Stimulated activated effector memory CD8-positive, alpha-beta T cell treated with anti-CD3 and anti-CD28 coated beads, Interleukin-12 subunit alpha, Interleukin-12 subunit beta, amount 100 ng/mL, for 72 hours (primary cell): ENCODE results near the gene UBA1.
"Not testable (repeated sequence)": the region's sequence is repeated elsewhere in the genome, so short reads cannot be mapped to it uniquely, and the experiment has no call there.

Experiments used
- ATAC-seq: fragments of 150-1000 bp; cut with Tn5 transposase; 2 replicates; pipeline ENCODE4 v1.10.0; 2021
- DNase-seq, 2 donors: peaks; one replicate each; pipeline ENCODE4 v3.0.0; 2021 to 2022; ENCODE audit warnings: low spot score in 2 of 2
- H3K27ac Mint-ChIP-seq: one replicate; pipeline ENCODE4 v1.8.0; 2022; ENCODE audit warnings: mild to moderate bottlenecking, mixed read lengths
- H3K36me3 Mint-ChIP-seq: one replicate; pipeline ENCODE4 v1.8.0; 2022; ENCODE audit warnings: mild to moderate bottlenecking, mixed read lengths
- H3K4me1 Mint-ChIP-seq: one replicate; pipeline ENCODE4 v1.8.0; 2022; ENCODE audit warnings: mixed read lengths
- H3K4me3 Mint-ChIP-seq: one replicate; pipeline ENCODE4 v1.8.0; 2022; ENCODE audit warnings: mild to moderate bottlenecking, mixed read lengths
- H3K9me3 Mint-ChIP-seq: one replicate; pipeline ENCODE4 v1.8.0; 2022; ENCODE audit warnings: mixed read lengths

Gene UBA1

DNA sequence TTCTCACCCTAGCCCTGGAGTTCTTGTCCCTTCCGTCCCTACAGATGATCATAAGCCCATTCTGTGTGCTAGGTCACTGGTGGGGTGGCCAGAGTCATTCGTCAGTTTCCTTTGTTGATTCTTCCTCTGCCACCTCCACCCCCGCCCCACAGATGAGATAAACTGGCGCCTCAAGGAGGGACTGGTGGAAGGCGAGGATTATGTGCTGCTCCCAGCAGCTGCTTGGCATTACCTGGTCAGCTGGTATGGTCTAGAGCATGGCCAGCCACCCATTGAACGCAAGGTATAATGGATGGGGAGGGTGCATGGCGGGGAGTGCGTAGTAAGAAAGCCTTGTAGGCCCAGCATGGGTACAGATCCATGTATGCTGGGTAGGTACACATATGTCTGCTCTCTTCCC, 45.6 kb downstream of the UBA1 start:
- DNase-seq (no peak), ATAC-seq (no peak)
- H3K4me3 Mint-ChIP-seq, result no peak overlapping the region
- no peaks in the 10 kb centered on the region for H3K9me3 Mint-ChIP-seq
- H3K36me3 Mint-ChIP-seq, result peaks cover 40% of the 10 kb centered on the region
- peak overlapping the region; percentile 26 for H3K27ac Mint-ChIP-seq
- H3K4me1 Mint-ChIP-seq, result peaks cover 17% of the 10 kb centered on the region

- H3K36me3 Mint-ChIP-seq, result peaks cover 42% of the 10 kb centered on the region
- H3K27ac Mint-ChIP-seq, result peak overlapping the region; percentile 26
- H3K9me3 Mint-ChIP-seq, result no peaks in the 10 kb centered on the region
- no peak for DNase-seq
- H3K4me3 Mint-ChIP-seq, result no peak overlapping the region
- H3K4me1 Mint-ChIP-seq, result peaks cover 17% of the 10 kb centered on the region
- ATAC-seq, result no peak
Measured at GRCh38 chrX:47239898-47240545, 46.4 kb downstream of the UBA1 start.

- Mint-ChIP-seq H3K27ac (peak overlapping the region; percentile 2), H3K4me3 (no peak overlapping the region), H3K4me1 (peaks cover 12% of the 10 kb centered on the region), H3K9me3 (no peaks in the 10 kb centered on the region), H3K36me3 (peaks cover 43% of the 10 kb centered on the region)
- ATAC-seq (no peak), DNase-seq (no peak)
Measured at GRCh38 chrX:47240619-47241018, 47.0 kb downstream of the UBA1 start.

DNA sequence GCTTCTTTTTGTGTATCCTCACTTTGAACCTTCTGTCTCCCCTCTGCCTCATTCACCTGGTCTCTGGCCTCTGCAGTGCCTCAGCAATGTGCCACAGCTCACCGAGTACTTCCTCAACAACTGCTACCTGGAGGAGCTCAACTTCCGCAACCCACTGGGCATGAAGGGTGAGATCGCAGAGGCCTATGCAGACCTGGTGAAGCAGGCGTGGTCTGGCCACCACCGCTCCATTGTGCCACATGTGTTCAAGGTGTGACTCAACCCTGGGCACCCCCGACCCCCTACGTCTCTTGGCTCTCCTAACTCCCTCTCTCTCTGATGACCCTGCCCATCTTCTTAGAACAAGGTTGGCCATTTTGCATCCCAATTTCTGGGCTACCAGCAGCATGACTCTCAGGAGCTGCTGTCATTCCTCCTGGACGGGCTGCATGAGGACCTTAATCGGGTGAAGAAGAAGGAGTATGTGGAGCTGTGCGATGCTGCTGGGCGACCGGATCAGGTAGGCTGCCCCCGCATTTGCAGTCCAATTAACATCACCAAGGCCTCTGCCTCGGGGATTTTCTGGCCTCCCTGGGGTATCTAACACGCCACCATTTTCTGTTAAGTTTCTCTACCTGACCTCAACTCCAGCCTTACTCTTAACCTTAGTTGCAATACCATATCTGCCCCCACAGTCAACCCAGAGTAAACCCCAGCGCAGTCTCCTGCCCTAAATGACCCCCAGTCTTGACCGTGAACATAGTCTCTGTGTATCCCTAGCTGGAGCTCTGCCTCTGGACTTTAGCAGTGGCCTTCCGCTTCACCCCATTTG, 47.8 kb downstream of the UBA1 start:
- ATAC-seq (no peak), DNase-seq (no peak)
- H3K4me1 Mint-ChIP-seq, result peaks cover 12% of the 10 kb centered on the region
- peak overlapping the region; percentile 56 for H3K27ac Mint-ChIP-seq
- H3K36me3 Mint-ChIP-seq, result peaks cover 51% of the 10 kb centered on the region
- no peak overlapping the region for H3K4me3 Mint-ChIP-seq
- H3K9me3 Mint-ChIP-seq, result no peaks in the 10 kb centered on the region

DNA sequence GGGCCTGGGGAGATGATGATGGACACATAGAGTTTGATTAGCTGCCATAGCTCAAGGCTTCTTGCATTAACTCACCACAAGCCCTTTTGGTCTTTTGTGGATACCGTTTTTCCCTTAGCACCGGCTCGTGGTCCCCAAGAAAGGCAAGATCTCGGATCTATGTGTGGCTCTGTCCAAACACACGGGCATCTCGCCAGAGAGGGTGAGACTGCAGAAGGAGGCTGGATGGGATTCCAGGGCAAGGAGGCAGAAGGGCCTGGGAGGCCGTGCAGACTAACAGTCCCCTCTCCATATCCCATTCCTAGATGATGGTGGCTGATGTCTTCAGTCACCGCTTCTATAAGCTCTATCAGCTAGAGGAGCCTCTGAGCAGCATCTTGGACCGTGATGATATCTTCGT, 48.7 kb downstream of the UBA1 start:
- H3K4me3 Mint-ChIP-seq, result no peak overlapping the region
- H3K36me3 Mint-ChIP-seq, result peaks cover 56% of the 10 kb centered on the region
- ATAC-seq, result no peak
- peak overlapping the region; percentile 56 for H3K27ac Mint-ChIP-seq
- peaks cover 17% of the 10 kb centered on the region for H3K4me1 Mint-ChIP-seq
- H3K9me3 Mint-ChIP-seq, result no peaks in the 10 kb centered on the region
- no peak for DNase-seq

- Mint-ChIP-seq H3K27ac (no peak overlapping the region), H3K4me3 (no peak overlapping the region), H3K4me1 (peaks cover 27% of the 10 kb centered on the region), H3K9me3 (no peaks in the 10 kb centered on the region), H3K36me3 (peaks cover 67% of the 10 kb centered on the region)
- no peak for ATAC-seq
- no peak for DNase-seq
Measured at GRCh38 chrX:47243351-47243750, 49.7 kb downstream of the UBA1 start.

GRCh38 chrX:47244676-47245075, 51.0 kb downstream of the UBA1 start:
- Mint-ChIP-seq H3K27ac (no peak overlapping the region), H3K4me1 (peaks cover 28% of the 10 kb centered on the region), H3K36me3 (peaks cover 74% of the 10 kb centered on the region), H3K4me3 (no peak overlapping the region), H3K9me3 (no peaks in the 10 kb centered on the region)
- ATAC-seq, result no peak
- DNase-seq, result no peak

DNA sequence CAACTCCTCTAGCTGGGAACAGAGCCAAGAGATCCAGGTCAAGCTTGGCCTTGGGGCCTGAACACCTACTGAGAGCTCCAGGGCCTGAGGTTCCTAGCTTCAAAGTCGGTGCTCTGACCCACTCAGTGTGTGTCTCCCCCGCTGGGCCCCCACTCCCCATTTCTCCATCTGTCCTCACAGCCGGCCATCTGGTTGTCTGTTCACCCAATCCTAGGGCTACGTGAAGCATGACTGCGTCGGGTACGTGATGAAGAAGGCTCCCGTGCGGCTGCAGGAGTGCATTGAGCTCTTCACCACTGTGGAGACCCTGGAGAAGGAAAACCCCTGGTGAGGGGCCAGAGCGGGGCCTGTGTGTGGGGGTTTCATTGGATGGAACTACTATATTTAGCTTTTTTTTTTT, 51.5 kb downstream of the UBA1 start:
- ATAC-seq (no peak), DNase-seq (no peak)
- peaks cover 71% of the 10 kb centered on the region for H3K36me3 Mint-ChIP-seq
- H3K4me3 Mint-ChIP-seq, result no peak overlapping the region
- peaks cover 31% of the 10 kb centered on the region for H3K4me1 Mint-ChIP-seq
- H3K9me3 Mint-ChIP-seq, result no peaks in the 10 kb centered on the region
- no peak overlapping the region for H3K27ac Mint-ChIP-seq

DNA sequence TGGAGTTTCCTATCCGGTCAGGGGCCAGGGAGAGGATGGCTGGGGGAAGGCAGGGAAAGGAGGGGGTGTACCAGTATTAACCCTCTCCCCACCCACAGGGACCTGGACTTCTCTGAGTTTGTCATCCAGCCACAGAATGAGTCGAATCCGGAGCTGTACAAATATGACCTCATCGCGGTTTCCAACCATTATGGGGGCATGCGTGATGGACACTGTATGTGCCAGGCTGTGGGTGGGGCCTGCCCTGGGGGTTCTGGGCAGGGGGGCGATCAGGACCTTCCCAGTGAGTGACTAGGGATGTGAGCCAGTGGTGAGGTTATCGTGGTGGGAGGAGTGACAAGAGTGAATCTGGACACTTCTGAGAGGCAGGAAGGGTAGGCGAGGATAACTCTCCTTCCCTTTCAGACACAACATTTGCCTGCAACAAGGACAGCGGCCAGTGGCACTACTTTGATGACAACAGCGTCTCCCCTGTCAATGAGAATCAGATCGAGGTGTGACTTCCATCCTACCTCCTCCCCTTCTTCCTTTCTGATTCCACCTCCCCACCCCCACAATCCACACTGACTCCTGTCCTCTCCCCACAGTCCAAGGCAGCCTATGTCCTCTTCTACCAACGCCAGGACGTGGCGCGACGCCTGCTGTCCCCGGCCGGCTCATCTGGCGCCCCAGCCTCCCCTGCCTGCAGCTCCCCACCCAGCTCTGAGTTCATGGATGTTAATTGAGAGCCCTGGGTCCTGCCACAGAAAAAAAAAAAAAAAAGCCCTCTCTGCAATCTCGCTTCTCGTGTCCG, 53.8 kb downstream of the UBA1 start:
- Mint-ChIP-seq H3K4me3 (peak overlapping the region; percentile 16), H3K4me1 (peaks cover 31% of the 10 kb centered on the region), H3K36me3 (peaks cover 62% of the 10 kb centered on the region), H3K27ac (peak overlapping the region; percentile 87), H3K9me3 (no peaks in the 10 kb centered on the region)
- DNase-seq, result peak in 1 of 2 donors; percentile 62
- ATAC-seq, result peak; percentile 83

DNA sequence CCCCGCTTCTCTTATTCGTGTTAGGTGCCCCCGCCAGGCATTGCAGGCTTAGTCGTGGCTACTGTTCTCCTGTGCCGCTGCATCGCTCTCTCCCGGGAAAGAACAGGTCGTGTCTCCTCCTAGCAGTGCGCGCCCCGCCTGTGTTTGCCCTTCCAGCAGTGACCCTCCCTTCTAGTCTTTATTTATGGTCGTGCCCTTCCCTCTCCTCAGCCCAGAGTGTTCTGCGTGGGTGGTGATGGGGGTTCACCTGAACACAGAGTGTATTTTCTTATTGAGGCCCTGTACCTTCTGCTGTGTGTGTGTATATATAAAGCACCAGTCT, 54.3 kb downstream of the UBA1 start:
- no peaks in the 10 kb centered on the region for H3K9me3 Mint-ChIP-seq
- peaks cover 57% of the 10 kb centered on the region for H3K36me3 Mint-ChIP-seq
- no peak for DNase-seq
- no peak for ATAC-seq
- H3K27ac Mint-ChIP-seq, result peak overlapping the region; percentile 87
- H3K4me1 Mint-ChIP-seq, result peaks cover 31% of the 10 kb centered on the region
- peak overlapping the region; percentile 16 for H3K4me3 Mint-ChIP-seq

DNA sequence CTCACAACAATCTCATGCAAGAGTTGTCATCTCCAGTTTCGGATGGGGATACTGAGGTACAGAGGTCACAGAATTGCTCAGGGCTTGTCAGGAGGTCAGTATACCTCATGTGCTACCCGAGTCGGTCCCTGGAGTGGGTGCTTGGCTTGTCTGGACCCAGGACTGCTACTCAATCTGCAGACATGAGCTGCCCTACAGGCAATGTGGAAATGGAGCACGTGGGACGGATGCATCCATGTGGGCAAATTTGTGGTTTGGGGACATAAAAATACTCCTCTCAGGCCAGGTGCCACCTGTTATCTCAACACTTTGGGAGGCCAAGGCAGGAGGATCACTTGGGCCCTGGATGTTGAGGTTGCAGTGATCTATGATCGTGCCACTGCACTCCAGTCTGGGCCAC, 54.9 kb downstream of the UBA1 start:
- no peaks in the 10 kb centered on the region for H3K9me3 Mint-ChIP-seq

DNA sequence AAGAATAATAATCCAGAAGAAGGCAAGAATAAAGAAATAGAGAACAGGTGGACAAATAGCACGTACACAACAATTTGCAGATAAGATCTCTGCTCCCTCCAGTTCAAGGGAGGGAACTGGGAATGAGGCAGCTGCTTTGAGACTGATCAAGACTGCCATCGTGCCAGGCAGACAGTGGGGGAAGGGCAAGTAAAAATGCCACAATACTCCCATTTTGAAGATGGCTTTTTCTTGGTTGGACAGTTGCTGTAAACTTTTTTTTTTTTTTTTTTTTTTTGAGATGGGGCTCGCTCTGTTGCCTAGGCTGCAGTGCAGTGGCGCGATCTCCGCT, 56.4 kb downstream of the UBA1 start:
- H3K4me3 Mint-ChIP-seq, result no peak overlapping the region
- DNase-seq (no peak), ATAC-seq (no peak)
- no peaks in the 10 kb centered on the region for H3K9me3 Mint-ChIP-seq
- H3K4me1 Mint-ChIP-seq, result peaks cover 31% of the 10 kb centered on the region
- H3K27ac Mint-ChIP-seq, result peak overlapping the region; percentile 91
- H3K36me3 Mint-ChIP-seq, result peaks cover 40% of the 10 kb centered on the region

More for the DNA sequence above, 54.9 kb downstream of the UBA1 start:
- no peak overlapping the region for H3K4me3 Mint-ChIP-seq
- peaks cover 54% of the 10 kb centered on the region for H3K36me3 Mint-ChIP-seq
- ATAC-seq (no peak), DNase-seq (no peak)
- H3K4me1 Mint-ChIP-seq, result peaks cover 31% of the 10 kb centered on the region
- H3K27ac Mint-ChIP-seq, result no peak overlapping the region

DNA sequence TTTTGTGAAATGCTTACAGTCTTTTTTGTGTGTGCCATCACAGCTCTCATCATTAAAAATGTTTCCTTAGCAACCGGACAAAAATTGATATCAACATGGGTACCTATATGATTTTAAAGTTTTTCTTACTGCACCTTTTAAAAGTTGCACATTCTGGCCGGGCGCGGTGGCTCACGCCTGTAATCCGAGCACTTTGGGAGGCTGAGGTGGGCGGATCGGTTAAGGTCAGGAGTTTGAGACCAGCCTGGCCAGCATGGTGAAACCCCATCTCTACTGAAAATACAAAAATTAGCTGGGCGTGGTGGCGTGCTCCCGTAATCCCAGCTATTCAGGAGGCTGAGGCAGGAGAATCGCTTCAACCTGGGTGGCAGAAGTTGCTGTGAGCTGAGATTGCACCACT, 64.0 kb downstream of the UBA1 start:
- H3K9me3 Mint-ChIP-seq, H3K36me3 Mint-ChIP-seq, DNase-seq, ATAC-seq, H3K27ac Mint-ChIP-seq, H3K4me1 Mint-ChIP-seq, H3K4me3 Mint-ChIP-seq: not testable (repeated sequence)
